GM12891 (cell line): ENCODE results near the gene CCSER1.

Source experiments
- POLR2A ChIP-seq: IDR thresholded peaks from 2 replicates; pipeline ENCODE4 v1.6.1; 2011; ENCODE audit warnings: low read depth, low read length, control low read depth
- POLR2AphosphoS5 ChIP-seq: IDR thresholded peaks from 2 replicates; pipeline ENCODE4 v1.6.1; 2011; ENCODE audit warnings: low read depth, low read length, control low read depth
- POU2F2 ChIP-seq: IDR thresholded peaks from 2 replicates; pipeline ENCODE4 v1.6.1; 2011; ENCODE audit warnings: low read depth, mild to moderate bottlenecking, control low read depth, low read length, moderate library complexity
- SPI1 ChIP-seq: IDR thresholded peaks from 2 replicates; pipeline ENCODE4 v1.6.1; 2011; ENCODE audit warnings: low read depth, low read length, control low read depth
- TAF1 ChIP-seq: IDR thresholded peaks from 2 replicates; pipeline ENCODE4 v1.6.1; 2011; ENCODE audit warnings: low read depth, low read length, control low read depth

DNA sequence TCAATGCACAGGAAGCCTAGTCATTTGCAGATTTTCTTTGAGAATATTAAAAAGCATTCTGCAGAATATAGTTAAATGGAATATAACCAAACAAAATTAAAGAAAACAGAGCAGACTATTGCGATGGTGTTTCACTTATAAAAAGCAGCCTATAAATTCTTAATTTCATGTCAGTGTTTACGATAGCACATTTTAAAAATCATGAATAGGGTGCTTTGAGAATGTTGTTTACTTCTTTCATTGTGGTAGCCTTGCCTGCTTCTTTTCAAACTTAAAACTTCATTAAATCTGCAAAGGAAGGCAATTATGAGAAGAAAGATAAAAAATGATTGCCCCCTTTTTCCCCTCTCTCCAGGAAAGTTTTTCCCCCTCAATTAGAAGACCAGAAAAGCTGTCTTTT lies 748.6 kb downstream of the CCSER1 start:
- TF ChIP-seq POLR2A (no peak), POLR2AphosphoS5 (no peak), TAF1 (no peak), POU2F2 (no peak), SPI1 (no peak)
